ENCODE data around the gene CARD8.

- TF ChIP-seq CTCF (IDR thresholded peaks at IDR 0.05) (no peak), EP300 (IDR thresholded peaks at IDR 0.05) (no peak)
Observed at GRCh38 chr19:48302600-48302959, 46.9 kb upstream of the CARD8 start.

All from upper lobe of left lung (tissue), 4 donors.